ENCODE measurements around the gene EVL. TPM values are rescaled to one million over a fixed set of nuclear protein-coding genes. Genes with fewer than 3 reads are reported as not detected.
A peak's percentile ranks its signal among the peaks of the same experiment; 100 is the strongest.

EVL gene
- total and polyA plus RNA-seq, 2 donors, result 233 to 240 TPM

GRCh38 chr14:100047600-100047999, 17.6 kb upstream of the EVL start:
- no peak overlapping the region for H3K27ac ChIP-seq (ENCODE audit: low read depth in 1 of 2, low read length in 1 of 2)
- H3K4me1 ChIP-seq (ENCODE audit: control insufficient read depth in 2 of 2, insufficient read depth in 2 of 2, low read length in 2 of 2), result peaks cover 0 to 9% of the 10 kb centered on the region in 2 donors

GRCh38 chr14:100048786-100049185, 16.4 kb upstream of the EVL start:
- Histone ChIP-seq H3K27me3 (ENCODE audit: control insufficient read depth in 2 of 2, insufficient read depth in 1 of 2, low read length in 1 of 2) (no peaks in the 10 kb centered on the region), H3K4me3 (ENCODE audit: low read length in 2 of 2) (no peak overlapping the region), H3K36me3 (ENCODE audit: control insufficient read depth in 2 of 2, insufficient read depth in 2 of 2, low read length in 1 of 2) (no peaks in the 10 kb centered on the region), H3K27ac (ENCODE audit: low read depth in 1 of 2, low read length in 1 of 2) (no peak overlapping the region), H3K9me3 (ENCODE audit: control insufficient read depth in 2 of 2, insufficient read depth in 1 of 2, low read length in 1 of 2) (no peaks in the 10 kb centered on the region), H3K4me1 (ENCODE audit: control insufficient read depth in 2 of 2, insufficient read depth in 2 of 2, low read length in 2 of 2) (peaks cover 0 to 9% of the 10 kb centered on the region in 2 donors)
- DNase-seq (ENCODE audit: low read depth in 6 of 9, low spot score in 9 of 9), result no peak
- 93% methylated on average over 3 of the region's 3 CpGs for WGBS

More at GRCh38 chr14:100047600-100047999, 17.6 kb upstream of the EVL start:
- Histone ChIP-seq H3K36me3 (ENCODE audit: control insufficient read depth in 2 of 2, insufficient read depth in 2 of 2, low read length in 1 of 2) (no peaks in the 10 kb centered on the region), H3K9me3 (ENCODE audit: control insufficient read depth in 2 of 2, insufficient read depth in 1 of 2, low read length in 1 of 2) (no peaks in the 10 kb centered on the region), H3K4me3 (ENCODE audit: low read length in 2 of 2) (no peak overlapping the region), H3K27me3 (ENCODE audit: control insufficient read depth in 2 of 2, insufficient read depth in 1 of 2, low read length in 1 of 2) (no peaks in the 10 kb centered on the region)
- WGBS, result 99% methylated on average over 4 of the region's 4 CpGs
- no peak for DNase-seq (ENCODE audit: low read depth in 6 of 9, low spot score in 9 of 9)

- WGBS, result 92% methylated on average over 2 of the region's 2 CpGs
- Histone ChIP-seq H3K27me3 (ENCODE audit: control insufficient read depth in 2 of 2, insufficient read depth in 1 of 2, low read length in 1 of 2) (no peaks in the 10 kb centered on the region), H3K27ac (ENCODE audit: low read depth in 1 of 2, low read length in 1 of 2) (no peak overlapping the region), H3K4me3 (ENCODE audit: low read length in 2 of 2) (no peak overlapping the region), H3K36me3 (ENCODE audit: control insufficient read depth in 2 of 2, insufficient read depth in 2 of 2, low read length in 1 of 2) (no peaks in the 10 kb centered on the region), H3K4me1 (ENCODE audit: control insufficient read depth in 2 of 2, insufficient read depth in 2 of 2, low read length in 2 of 2) (peaks cover 0 to 9% of the 10 kb centered on the region in 2 donors), H3K9me3 (ENCODE audit: control insufficient read depth in 2 of 2, insufficient read depth in 1 of 2, low read length in 1 of 2) (no peaks in the 10 kb centered on the region)
- DNase-seq (ENCODE audit: low read depth in 6 of 9, low spot score in 9 of 9), result no peak
These were observed 16.0 kb upstream of the EVL start for GRCh38 chr14:100049220-100049619.

GRCh38 chr14:100051103-100051502, 14.1 kb upstream of the EVL start:
- no peaks in the 10 kb centered on the region for H3K27me3 ChIP-seq (ENCODE audit: control insufficient read depth in 2 of 2, insufficient read depth in 1 of 2, low read length in 1 of 2)
- WGBS, result over 99% methylated on average over 2 of the region's 2 CpGs
- no peak for DNase-seq (ENCODE audit: low read depth in 6 of 9, low spot score in 9 of 9)
- H3K4me1 ChIP-seq (ENCODE audit: control insufficient read depth in 2 of 2, insufficient read depth in 2 of 2, low read length in 2 of 2), result no peaks in the 10 kb centered on the region
- no peaks in the 10 kb centered on the region for H3K36me3 ChIP-seq (ENCODE audit: control insufficient read depth in 2 of 2, insufficient read depth in 2 of 2, low read length in 1 of 2)
- no peak overlapping the region for H3K4me3 ChIP-seq (ENCODE audit: low read length in 2 of 2)
- no peaks in the 10 kb centered on the region for H3K9me3 ChIP-seq (ENCODE audit: control insufficient read depth in 2 of 2, insufficient read depth in 1 of 2, low read length in 1 of 2)
- H3K27ac ChIP-seq (ENCODE audit: low read depth in 1 of 2, low read length in 1 of 2), result no peak overlapping the region

- 89% methylated on average over 5 of the region's 5 CpGs for WGBS
- Histone ChIP-seq H3K36me3 (ENCODE audit: control insufficient read depth in 2 of 2, insufficient read depth in 2 of 2, low read length in 1 of 2) (no peaks in the 10 kb centered on the region), H3K27ac (ENCODE audit: low read depth in 1 of 2, low read length in 1 of 2) (no peak overlapping the region), H3K27me3 (ENCODE audit: control insufficient read depth in 2 of 2, insufficient read depth in 1 of 2, low read length in 1 of 2) (no peaks in the 10 kb centered on the region), H3K9me3 (ENCODE audit: control insufficient read depth in 2 of 2, insufficient read depth in 1 of 2, low read length in 1 of 2) (no peaks in the 10 kb centered on the region), H3K4me1 (ENCODE audit: control insufficient read depth in 2 of 2, insufficient read depth in 2 of 2, low read length in 2 of 2) (no peaks in the 10 kb centered on the region), H3K4me3 (ENCODE audit: low read length in 2 of 2) (no peak overlapping the region)
- no peak for DNase-seq (ENCODE audit: low read depth in 6 of 9, low spot score in 9 of 9)
These were observed 13.7 kb upstream of the EVL start for GRCh38 chr14:100051543-100051942.

- no peak overlapping the region for H3K4me3 ChIP-seq (ENCODE audit: low read length in 2 of 2)
- H3K4me1 ChIP-seq (ENCODE audit: control insufficient read depth in 2 of 2, insufficient read depth in 2 of 2, low read length in 2 of 2), result peaks cover 8 to 9% of the 10 kb centered on the region in 2 donors
- WGBS, result 48% methylated on average over 2 of the region's 2 CpGs
- H3K9me3 ChIP-seq (ENCODE audit: control insufficient read depth in 2 of 2, insufficient read depth in 1 of 2, low read length in 1 of 2), result no peaks in the 10 kb centered on the region
- H3K27ac ChIP-seq (ENCODE audit: low read depth in 1 of 2, low read length in 1 of 2), result no peak overlapping the region
- H3K27me3 ChIP-seq (ENCODE audit: control insufficient read depth in 2 of 2, insufficient read depth in 1 of 2, low read length in 1 of 2), result no peaks in the 10 kb centered on the region
- DNase-seq (ENCODE audit: low read depth in 6 of 9, low spot score in 9 of 9), result no peak
- no peaks in the 10 kb centered on the region for H3K36me3 ChIP-seq (ENCODE audit: control insufficient read depth in 2 of 2, insufficient read depth in 2 of 2, low read length in 1 of 2)
These were observed 12.4 kb upstream of the EVL start for GRCh38 chr14:100052819-100053218.

- no peak for DNase-seq (ENCODE audit: low read depth in 6 of 9, low spot score in 9 of 9)
- Histone ChIP-seq H3K27ac (ENCODE audit: low read depth in 1 of 2, low read length in 1 of 2) (no peak overlapping the region), H3K36me3 (ENCODE audit: control insufficient read depth in 2 of 2, insufficient read depth in 2 of 2, low read length in 1 of 2) (no peaks in the 10 kb centered on the region), H3K27me3 (ENCODE audit: control insufficient read depth in 2 of 2, insufficient read depth in 1 of 2, low read length in 1 of 2) (no peaks in the 10 kb centered on the region), H3K4me3 (ENCODE audit: low read length in 2 of 2) (no peak overlapping the region), H3K4me1 (ENCODE audit: control insufficient read depth in 2 of 2, insufficient read depth in 2 of 2, low read length in 2 of 2) (peaks cover 12 to 21% of the 10 kb centered on the region in 2 donors), H3K9me3 (ENCODE audit: control insufficient read depth in 2 of 2, insufficient read depth in 1 of 2, low read length in 1 of 2) (no peaks in the 10 kb centered on the region)
- WGBS, result 93% methylated on average over 13 of the region's 13 CpGs
These were observed 10.7 kb upstream of the EVL start for GRCh38 chr14:100054316-100055075.

- no peaks in the 10 kb centered on the region for H3K36me3 ChIP-seq (ENCODE audit: control insufficient read depth in 2 of 2, insufficient read depth in 2 of 2, low read length in 1 of 2)
- no peaks in the 10 kb centered on the region for H3K27me3 ChIP-seq (ENCODE audit: control insufficient read depth in 2 of 2, insufficient read depth in 1 of 2, low read length in 1 of 2)
- DNase-seq (ENCODE audit: low read depth in 6 of 9, low spot score in 9 of 9), result no peak
- no peaks in the 10 kb centered on the region for H3K9me3 ChIP-seq (ENCODE audit: control insufficient read depth in 2 of 2, insufficient read depth in 1 of 2, low read length in 1 of 2)
- H3K4me3 ChIP-seq (ENCODE audit: low read length in 2 of 2), result no peak overlapping the region
- H3K4me1 ChIP-seq (ENCODE audit: control insufficient read depth in 2 of 2, insufficient read depth in 2 of 2, low read length in 2 of 2), result peaks cover 25 to 35% of the 10 kb centered on the region in 2 donors
- WGBS, result 83% methylated on average over 3 of the region's 3 CpGs
- H3K27ac ChIP-seq (ENCODE audit: low read depth in 1 of 2, low read length in 1 of 2), result no peak overlapping the region
These were observed 8.8 kb upstream of the EVL start for GRCh38 chr14:100056431-100056830.

- 74% methylated on average over 4 of the region's 4 CpGs for WGBS
- peak in 1 of 9 donors; percentile 75 for DNase-seq (ENCODE audit: low read depth in 6 of 9, low spot score in 9 of 9)
- H3K4me3 ChIP-seq (ENCODE audit: low read length in 2 of 2), result no peak overlapping the region
These were observed 8.0 kb upstream of the EVL start for GRCh38 chr14:100056964-100057795.

More at GRCh38 chr14:100056964-100057795, 8.0 kb upstream of the EVL start:
- peaks cover 25 to 39% of the 10 kb centered on the region in 2 donors for H3K4me1 ChIP-seq (ENCODE audit: control insufficient read depth in 2 of 2, insufficient read depth in 2 of 2, low read length in 2 of 2)
- H3K36me3 ChIP-seq (ENCODE audit: control insufficient read depth in 2 of 2, insufficient read depth in 2 of 2, low read length in 1 of 2), result no peaks in the 10 kb centered on the region
- peak overlapping the region in 1 of 2 donors; percentile 50 for H3K27ac ChIP-seq (ENCODE audit: low read depth in 1 of 2, low read length in 1 of 2)
- no peaks in the 10 kb centered on the region for H3K9me3 ChIP-seq (ENCODE audit: control insufficient read depth in 2 of 2, insufficient read depth in 1 of 2, low read length in 1 of 2)
- H3K27me3 ChIP-seq (ENCODE audit: control insufficient read depth in 2 of 2, insufficient read depth in 1 of 2, low read length in 1 of 2), result no peaks in the 10 kb centered on the region

All from thymus (tissue), 11 donors.